Measurements from ENCODE around the gene ARGLU1.
A peak's percentile ranks its signal among the peaks of the same experiment; 100 is the strongest.

Gene ARGLU1, protein sequence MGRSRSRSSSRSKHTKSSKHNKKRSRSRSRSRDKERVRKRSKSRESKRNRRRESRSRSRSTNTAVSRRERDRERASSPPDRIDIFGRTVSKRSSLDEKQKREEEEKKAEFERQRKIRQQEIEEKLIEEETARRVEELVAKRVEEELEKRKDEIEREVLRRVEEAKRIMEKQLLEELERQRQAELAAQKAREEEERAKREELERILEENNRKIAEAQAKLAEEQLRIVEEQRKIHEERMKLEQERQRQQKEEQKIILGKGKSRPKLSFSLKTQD

DNA sequence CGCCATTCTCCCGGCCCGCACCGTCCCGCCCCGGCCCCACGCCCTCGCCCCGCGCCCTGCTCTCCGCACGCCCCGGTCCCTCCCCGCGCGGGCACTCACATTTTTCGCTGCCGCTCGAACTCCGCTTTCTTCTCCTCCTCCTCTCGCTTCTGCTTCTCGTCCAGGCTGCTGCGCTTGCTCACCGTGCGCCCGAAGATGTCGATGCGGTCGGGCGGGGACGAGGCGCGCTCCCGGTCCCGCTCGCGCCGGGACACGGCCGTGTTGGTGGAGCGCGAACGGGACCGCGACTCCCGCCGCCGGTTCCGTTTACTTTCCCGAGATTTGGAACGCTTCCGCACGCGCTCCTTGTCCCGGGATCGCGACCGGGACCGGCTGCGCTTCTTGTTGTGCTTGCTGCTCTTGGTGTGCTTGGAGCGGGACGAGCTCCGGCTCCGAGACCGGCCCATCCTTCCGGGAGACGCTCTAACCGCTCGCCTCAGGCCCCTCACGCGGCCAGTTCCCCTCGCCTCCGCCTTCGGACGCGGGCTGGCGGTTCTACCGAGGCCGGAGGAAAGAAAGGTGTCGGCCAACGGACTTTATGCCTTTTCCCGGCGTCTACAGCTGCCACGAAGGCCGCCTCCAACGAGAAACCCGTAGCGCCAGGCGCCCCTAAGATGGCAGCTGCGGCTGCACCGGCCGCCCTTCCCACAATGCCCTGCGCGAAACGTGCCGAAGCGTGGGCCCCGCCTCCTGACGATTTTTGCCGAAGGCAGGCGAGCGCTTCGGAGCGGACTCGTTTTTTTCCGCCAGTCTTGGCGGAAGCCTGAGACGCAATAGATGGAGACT, at the start of gene ARGLU1:
ARGLU1 (minus strand) TSS at position 664 of the 825 bp plus-strand sequence; CDS start at position 446, 218 bp downstream.
- Histone ChIP-seq H3K9me2 (replicated peaks; ENCODE audit: insufficient read depth, low read length) (no peaks in the 10 kb centered on the region), H3K9ac (ENCODE audit: low read length) (peak within 1 kb of the TSS; percentile 99), H3K27me3 (ENCODE audit: low read length) (no peaks in the 10 kb centered on the region), H3K36me3 (ENCODE audit: low read length) (no peaks in the 10 kb centered on the region), H2AFZ (ENCODE audit: low read depth, low read length, severe bottlenecking) (peak within 1 kb of the TSS; percentile 87), H3K79me2 (ENCODE audit: insufficient read depth, low read length) (peaks cover 56% of the 10 kb centered on the region), H3K4me3 (ENCODE audit: insufficient read depth, low read length, poor library complexity, severe bottlenecking) (peak within 1 kb of the TSS; percentile 98), H4K20me1 (ENCODE audit: low read depth, low read length) (peaks cover 40% of the 10 kb centered on the region), H3K4me2 (ENCODE audit: low read depth, low read length, poor library complexity, severe bottlenecking) (peak within 1 kb of the TSS; percentile 95), H3F3A (ENCODE audit: insufficient read depth) (no peaks in the 10 kb centered on the region), H3K9me3 (ENCODE audit: insufficient read depth, low read length) (no peaks in the 10 kb centered on the region), H3K27ac (ENCODE audit: low read depth, low read length) (peak within 1 kb of the TSS; percentile 86)
- TF ChIP-seq EZH2phosphoT487 (conservative IDR thresholded peaks at IDR 0.05; ENCODE audit: low read length), result no peak
- TF ChIP-seq, protein P1, sequence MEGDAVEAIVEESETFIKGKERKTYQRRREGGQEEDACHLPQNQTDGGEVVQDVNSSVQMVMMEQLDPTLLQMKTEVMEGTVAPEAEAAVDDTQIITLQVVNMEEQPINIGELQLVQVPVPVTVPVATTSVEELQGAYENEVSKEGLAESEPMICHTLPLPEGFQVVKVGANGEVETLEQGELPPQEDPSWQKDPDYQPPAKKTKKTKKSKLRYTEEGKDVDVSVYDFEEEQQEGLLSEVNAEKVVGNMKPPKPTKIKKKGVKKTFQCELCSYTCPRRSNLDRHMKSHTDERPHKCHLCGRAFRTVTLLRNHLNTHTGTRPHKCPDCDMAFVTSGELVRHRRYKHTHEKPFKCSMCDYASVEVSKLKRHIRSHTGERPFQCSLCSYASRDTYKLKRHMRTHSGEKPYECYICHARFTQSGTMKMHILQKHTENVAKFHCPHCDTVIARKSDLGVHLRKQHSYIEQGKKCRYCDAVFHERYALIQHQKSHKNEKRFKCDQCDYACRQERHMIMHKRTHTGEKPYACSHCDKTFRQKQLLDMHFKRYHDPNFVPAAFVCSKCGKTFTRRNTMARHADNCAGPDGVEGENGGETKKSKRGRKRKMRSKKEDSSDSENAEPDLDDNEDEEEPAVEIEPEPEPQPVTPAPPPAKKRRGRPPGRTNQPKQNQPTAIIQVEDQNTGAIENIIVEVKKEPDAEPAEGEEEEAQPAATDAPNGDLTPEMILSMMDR (IDR thresholded peaks at IDR 0.05; ENCODE audit: insufficient read depth, low read length, poor library complexity, severe bottlenecking), result no peak

GRCh38 chr13:106617561-106617960, 49.6 kb upstream of the ARGLU1 start:
- Histone ChIP-seq H3K9me2 (replicated peaks; ENCODE audit: insufficient read depth, low read length) (no peaks in the 10 kb centered on the region), H2AFZ (ENCODE audit: low read depth, low read length, severe bottlenecking) (no peak overlapping the region), H3K27me3 (ENCODE audit: low read length) (no peaks in the 10 kb centered on the region), H3K4me2 (ENCODE audit: low read depth, low read length, poor library complexity, severe bottlenecking) (no peak overlapping the region), H3K79me2 (ENCODE audit: insufficient read depth, low read length) (no peaks in the 10 kb centered on the region), H3K27ac (ENCODE audit: low read depth, low read length) (no peak overlapping the region), H4K20me1 (ENCODE audit: low read depth, low read length) (no peaks in the 10 kb centered on the region), H3F3A (ENCODE audit: insufficient read depth) (no peaks in the 10 kb centered on the region), H3K4me3 (ENCODE audit: insufficient read depth, low read length, poor library complexity, severe bottlenecking) (no peak overlapping the region), H3K36me3 (ENCODE audit: low read length) (no peaks in the 10 kb centered on the region), H3K9me3 (ENCODE audit: insufficient read depth, low read length) (no peaks in the 10 kb centered on the region), H3K9ac (ENCODE audit: low read length) (no peak overlapping the region)
- TF ChIP-seq EZH2phosphoT487 (conservative IDR thresholded peaks at IDR 0.05; ENCODE audit: low read length), result no peak
- TF ChIP-seq, protein P1 (IDR thresholded peaks at IDR 0.05; ENCODE audit: insufficient read depth, low read length, poor library complexity, severe bottlenecking), result no peak

DNA sequence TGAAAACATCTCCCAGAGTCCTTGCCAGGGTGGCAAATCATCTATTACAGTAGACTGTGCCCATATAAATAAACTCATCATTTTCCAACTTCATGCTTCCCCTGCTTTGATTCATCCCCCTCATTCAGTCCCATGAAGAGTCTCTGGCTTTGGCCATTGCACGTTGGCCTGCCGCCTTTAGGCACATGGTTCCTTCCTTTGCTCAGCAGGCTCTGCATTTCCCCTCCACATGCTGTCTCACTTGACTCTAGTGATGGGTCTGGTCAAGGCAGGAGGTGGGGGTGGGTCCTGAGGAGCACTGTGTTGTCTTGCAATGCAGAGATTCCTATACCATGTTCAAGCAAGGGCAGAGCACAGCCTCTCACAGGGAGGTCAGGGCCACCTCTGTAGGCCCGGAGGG, 48.8 kb upstream of the ARGLU1 start:
- no peaks in the 10 kb centered on the region for H3F3A ChIP-seq (ENCODE audit: insufficient read depth)

More for the DNA sequence above, 48.8 kb upstream of the ARGLU1 start:
- no peaks in the 10 kb centered on the region for H3K9me3 ChIP-seq (ENCODE audit: insufficient read depth, low read length)
- H4K20me1 ChIP-seq (ENCODE audit: low read depth, low read length), result no peaks in the 10 kb centered on the region
- no peaks in the 10 kb centered on the region for H3K79me2 ChIP-seq (ENCODE audit: insufficient read depth, low read length)
- H3K27me3 ChIP-seq (ENCODE audit: low read length), result no peaks in the 10 kb centered on the region
- no peak overlapping the region for H2AFZ ChIP-seq (ENCODE audit: low read depth, low read length, severe bottlenecking)
- no peak overlapping the region for H3K9ac ChIP-seq (ENCODE audit: low read length)
- no peaks in the 10 kb centered on the region for H3K36me3 ChIP-seq (ENCODE audit: low read length)
- no peaks in the 10 kb centered on the region for H3K9me2 ChIP-seq (replicated peaks; ENCODE audit: insufficient read depth, low read length)
- TF ChIP-seq EZH2phosphoT487 (conservative IDR thresholded peaks at IDR 0.05; ENCODE audit: low read length), result no peak
- TF ChIP-seq, protein P1 (IDR thresholded peaks at IDR 0.05; ENCODE audit: insufficient read depth, low read length, poor library complexity, severe bottlenecking), result no peak
- no peak overlapping the region for H3K27ac ChIP-seq (ENCODE audit: low read depth, low read length)
- no peak overlapping the region for H3K4me2 ChIP-seq (ENCODE audit: low read depth, low read length, poor library complexity, severe bottlenecking)
- no peak overlapping the region for H3K4me3 ChIP-seq (ENCODE audit: insufficient read depth, low read length, poor library complexity, severe bottlenecking)
